ENCODE data around the gene ZNF227.

DNA sequence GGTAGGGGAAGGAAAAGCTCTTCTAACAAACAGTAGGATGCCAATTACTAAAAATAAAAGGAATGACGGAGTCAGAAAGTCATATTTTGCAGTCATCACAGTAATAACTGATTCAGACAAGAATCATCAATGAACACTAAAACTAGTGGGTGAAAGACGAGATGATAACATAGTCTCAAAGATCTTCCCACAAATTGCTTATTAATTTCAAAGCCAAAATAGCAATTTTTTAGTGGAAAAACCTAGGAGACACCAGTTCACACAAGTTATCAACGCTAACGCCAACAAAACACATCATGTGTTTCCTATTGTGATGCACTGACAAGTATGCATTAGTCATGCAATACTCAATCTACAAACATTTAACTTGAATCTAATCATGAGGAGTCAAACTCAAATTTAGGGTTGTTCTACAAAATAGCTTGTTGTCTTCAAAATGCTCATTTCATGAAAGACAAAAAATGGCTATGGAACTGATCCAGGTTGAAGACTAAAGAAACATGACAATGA, 65.9 kb downstream of the ZNF227 start:
- TF ChIP-seq, protein P1, sequence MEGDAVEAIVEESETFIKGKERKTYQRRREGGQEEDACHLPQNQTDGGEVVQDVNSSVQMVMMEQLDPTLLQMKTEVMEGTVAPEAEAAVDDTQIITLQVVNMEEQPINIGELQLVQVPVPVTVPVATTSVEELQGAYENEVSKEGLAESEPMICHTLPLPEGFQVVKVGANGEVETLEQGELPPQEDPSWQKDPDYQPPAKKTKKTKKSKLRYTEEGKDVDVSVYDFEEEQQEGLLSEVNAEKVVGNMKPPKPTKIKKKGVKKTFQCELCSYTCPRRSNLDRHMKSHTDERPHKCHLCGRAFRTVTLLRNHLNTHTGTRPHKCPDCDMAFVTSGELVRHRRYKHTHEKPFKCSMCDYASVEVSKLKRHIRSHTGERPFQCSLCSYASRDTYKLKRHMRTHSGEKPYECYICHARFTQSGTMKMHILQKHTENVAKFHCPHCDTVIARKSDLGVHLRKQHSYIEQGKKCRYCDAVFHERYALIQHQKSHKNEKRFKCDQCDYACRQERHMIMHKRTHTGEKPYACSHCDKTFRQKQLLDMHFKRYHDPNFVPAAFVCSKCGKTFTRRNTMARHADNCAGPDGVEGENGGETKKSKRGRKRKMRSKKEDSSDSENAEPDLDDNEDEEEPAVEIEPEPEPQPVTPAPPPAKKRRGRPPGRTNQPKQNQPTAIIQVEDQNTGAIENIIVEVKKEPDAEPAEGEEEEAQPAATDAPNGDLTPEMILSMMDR (IDR thresholded peaks at IDR 0.05): no peak
- TF ChIP-seq POLR2A (IDR thresholded peaks at IDR 0.05): no peak

Measured in adrenal gland (tissue), 5 donors.